Daoy (cell line): Measurements from ENCODE around the gene ADGRV1. TPM values are rescaled to one million over a fixed set of nuclear protein-coding genes. Genes with fewer than 3 reads are reported as not detected.
A peak's percentile ranks its signal among the peaks of the same experiment; 100 is the strongest.
"Not testable (repeated sequence)": the region's sequence is repeated elsewhere in the genome, so short reads cannot be mapped to it uniquely, and the experiment has no call there.

Experiments used
- DNase-seq: peaks from one replicate; pipeline ENCODE4 v3.0.0-alpha.2; 2015; ENCODE audit warnings: low read depth
- total RNA-seq: library from RNA; depleted of rRNA; stranded (reverse); fragments of >200 nt; shearing (Covaris generic); gene quantifications from 2 replicates; pipeline ENCODE4 v1.2.3, GENCODE V29; 2014

The ADGRV1 gene
- total RNA-seq, 1 experiment from 2014 or later: 10.6 TPM

DNA sequence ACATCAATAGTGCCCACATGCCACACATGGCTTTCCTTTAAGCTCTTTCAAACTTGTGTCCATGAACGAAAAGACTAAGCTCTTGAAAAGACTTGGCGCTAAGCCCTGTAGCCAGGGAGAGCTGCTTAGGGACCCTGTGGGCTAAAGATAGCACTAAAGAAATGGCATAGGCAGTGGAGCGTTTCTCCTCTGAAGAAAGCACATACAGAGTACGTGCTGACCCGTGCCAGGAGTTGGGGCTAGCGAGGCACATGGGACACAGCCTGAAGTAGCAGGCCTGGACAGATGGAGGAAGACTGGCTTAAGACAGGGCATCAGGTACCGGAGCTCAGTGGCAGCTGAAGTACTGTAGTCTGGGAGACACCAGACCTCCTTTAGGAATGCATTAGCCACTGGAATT, 39.7 kb downstream of the ADGRV1 start:
- DNase-seq: no peak

GRCh38 chr5:90600307-90600706, 41.7 kb downstream of the ADGRV1 start:
- DNase-seq: not testable (repeated sequence)

DNA sequence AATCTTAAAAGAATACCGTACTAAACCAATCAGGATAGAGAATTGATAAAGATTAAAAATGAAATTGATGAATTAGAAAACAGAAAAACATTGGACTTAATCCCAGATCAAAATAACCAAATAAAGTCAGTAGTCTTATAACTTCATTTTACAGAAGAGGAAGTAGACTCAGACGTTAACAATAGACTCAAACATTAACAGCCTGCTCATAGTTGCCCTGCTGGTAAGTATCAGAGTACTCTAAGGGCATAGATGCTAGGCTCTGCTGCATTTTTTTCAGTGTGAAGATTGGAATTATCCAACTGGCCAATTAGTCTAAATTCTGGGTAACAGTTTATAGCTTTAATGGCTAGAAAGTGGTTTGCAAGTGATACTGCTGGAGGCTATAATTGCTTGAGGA, 42.9 kb downstream of the ADGRV1 start:
- no peak for DNase-seq

DNA sequence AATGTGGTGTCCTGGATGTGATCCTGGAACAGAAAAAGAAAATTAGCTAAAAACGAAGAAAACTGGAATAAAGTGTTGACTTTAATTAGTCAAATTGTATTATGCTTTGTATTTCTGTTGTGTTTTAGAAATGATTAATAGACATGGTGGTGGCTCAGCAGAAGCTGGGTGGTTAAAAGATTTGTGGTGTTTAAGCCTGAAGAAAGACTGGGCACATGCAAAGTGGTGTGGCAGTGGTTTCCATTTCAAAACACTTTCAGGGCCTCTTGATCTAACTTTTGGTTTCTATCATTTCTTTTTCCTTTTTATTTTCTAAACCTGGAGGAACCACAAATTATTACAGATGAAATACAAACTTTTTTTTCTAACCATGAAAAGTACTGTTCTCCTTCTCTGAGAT, 44.1 kb downstream of the ADGRV1 start:
- DNase-seq: no peak

DNA sequence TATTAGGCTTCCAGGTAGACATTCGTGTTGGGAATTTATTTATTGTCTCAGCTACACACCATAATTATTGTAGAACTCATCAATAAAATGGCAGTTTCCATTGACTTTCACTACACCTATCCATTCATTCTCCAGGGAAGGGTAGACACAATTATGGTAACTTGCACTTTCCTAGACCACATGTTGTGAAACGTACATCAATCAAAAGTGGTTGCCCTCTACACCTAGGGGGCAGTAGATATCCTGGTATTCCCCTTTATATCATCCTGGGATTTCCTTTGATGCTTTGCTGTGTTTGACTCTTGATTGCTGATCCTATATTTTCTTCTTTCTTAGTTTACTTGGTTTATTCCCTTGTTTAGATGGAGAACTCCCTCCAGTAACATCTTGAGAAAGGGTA, 47.9 kb downstream of the ADGRV1 start:
- peak; percentile 22 for DNase-seq

DNA sequence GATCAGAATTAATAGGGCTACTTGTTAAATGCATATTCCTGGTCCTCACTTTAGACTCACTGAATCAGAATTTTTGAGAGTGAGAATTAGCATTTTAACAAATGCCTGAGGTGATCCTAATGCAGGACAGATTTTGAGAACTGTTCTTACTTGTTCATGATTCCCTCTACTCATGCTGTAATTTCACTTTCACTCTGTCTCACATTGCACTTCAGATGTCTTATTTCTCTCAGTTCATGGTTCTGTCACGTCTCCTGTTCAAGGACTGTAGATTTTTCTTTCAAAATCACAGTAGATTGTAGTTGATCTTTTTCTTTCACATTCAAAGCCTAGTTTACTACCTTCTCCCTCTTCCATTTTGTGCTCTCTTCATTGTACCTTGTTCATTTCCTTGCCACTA, 54.3 kb downstream of the ADGRV1 start:
- DNase-seq: no peak

GRCh38 chr5:90613459-90613858, 54.9 kb downstream of the ADGRV1 start:
- no peak for DNase-seq

- DNase-seq: no peak
Observed at GRCh38 chr5:90613918-90614504, 55.4 kb downstream of the ADGRV1 start.

- DNase-seq: no peak
Observed at GRCh38 chr5:90615355-90615754, 56.8 kb downstream of the ADGRV1 start.

- DNase-seq: no peak
Observed at GRCh38 chr5:90618071-90618470, 59.5 kb downstream of the ADGRV1 start.

DNA sequence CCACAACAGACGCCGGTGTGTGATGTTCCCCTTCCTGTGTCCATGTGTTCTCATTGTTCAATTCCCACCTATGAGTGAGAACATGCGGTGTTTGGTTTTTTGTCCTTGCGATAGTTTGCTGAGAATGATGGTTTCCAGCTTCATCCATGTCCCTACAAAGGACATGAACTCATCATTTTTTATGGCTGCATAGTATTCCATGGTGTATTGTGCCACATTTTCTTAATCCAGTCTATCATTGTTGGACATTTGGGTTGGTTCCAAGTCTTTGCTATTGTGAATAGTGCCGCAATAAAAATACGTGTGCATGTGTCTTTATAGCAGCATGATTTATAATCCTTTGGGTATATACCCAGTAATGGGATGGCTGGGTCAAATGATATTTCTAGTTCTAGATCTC, 61.2 kb downstream of the ADGRV1 start:
- not testable (repeated sequence) for DNase-seq

DNA sequence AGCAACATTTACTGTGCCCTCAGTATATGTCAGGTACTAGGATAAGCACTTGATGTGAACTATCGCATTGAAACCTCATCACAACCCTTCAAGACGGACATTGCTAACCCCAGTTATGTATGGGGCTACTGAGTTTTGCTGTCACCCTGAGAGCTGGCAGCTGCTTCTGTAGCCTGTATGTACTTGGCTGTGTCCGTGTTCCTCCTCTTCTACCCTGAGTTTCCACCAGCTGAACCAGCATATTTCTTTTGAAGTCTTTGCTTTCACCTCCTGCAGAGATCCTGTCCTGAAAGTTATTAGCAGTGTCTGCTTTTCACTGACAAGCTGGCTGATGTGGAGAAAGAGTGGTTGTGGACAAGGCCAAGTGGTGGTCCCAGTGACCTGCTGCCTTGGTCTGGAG, 63.3 kb downstream of the ADGRV1 start:
- no peak for DNase-seq

- no peak for DNase-seq
Observed at GRCh38 chr5:90626493-90626892, 67.9 kb downstream of the ADGRV1 start.

- DNase-seq: no peak
Observed at GRCh38 chr5:90628492-90628891, 69.9 kb downstream of the ADGRV1 start.

- DNase-seq: no peak
Observed at GRCh38 chr5:90632791-90633190, 74.2 kb downstream of the ADGRV1 start.

DNA sequence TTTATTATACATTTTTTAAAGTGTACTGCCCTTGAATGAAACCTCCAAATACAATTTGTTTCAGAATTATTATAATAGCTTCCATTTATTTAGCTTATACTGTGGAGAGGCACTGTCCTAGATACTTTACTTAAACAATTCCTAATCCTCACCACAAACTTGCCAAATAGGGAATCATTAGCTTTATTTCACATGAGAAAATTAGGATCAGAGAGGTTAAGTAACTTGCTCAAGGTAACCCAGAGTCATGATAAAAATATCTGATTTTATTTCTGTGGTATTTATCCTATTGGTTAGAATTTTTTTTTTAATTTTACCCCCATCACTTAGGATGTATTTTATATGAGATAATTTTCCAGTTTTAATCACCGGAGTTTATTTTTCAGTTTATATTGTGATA, 78.4 kb downstream of the ADGRV1 start:
- no peak for DNase-seq

DNA sequence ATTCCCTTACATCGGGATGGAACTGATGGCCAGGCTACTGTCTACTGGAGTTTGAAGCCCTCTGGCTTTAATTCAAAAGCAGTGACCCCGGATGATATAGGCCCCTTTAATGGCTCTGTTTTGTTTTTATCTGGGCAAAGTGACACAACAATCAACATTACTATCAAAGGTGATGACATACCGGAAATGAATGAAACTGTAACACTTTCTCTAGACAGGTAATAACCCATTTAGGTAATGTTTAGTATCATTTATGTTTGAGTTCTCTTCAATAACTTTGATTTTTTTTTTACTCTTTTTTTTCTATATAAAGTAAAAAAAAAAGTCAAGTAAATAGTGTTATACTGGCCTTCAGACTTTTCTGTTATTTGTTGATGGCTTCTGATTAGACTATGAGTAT, 79.1 kb downstream of the ADGRV1 start:
- no peak for DNase-seq

- DNase-seq: no peak
Observed at GRCh38 chr5:90638878-90639277, 80.3 kb downstream of the ADGRV1 start.

GRCh38 chr5:90640484-90641059, 82.0 kb downstream of the ADGRV1 start:
- DNase-seq: no peak

GRCh38 chr5:90641528-90641927, 82.9 kb downstream of the ADGRV1 start:
- no peak for DNase-seq

- DNase-seq: no peak
Observed at GRCh38 chr5:90642706-90643229, 84.2 kb downstream of the ADGRV1 start.

DNA sequence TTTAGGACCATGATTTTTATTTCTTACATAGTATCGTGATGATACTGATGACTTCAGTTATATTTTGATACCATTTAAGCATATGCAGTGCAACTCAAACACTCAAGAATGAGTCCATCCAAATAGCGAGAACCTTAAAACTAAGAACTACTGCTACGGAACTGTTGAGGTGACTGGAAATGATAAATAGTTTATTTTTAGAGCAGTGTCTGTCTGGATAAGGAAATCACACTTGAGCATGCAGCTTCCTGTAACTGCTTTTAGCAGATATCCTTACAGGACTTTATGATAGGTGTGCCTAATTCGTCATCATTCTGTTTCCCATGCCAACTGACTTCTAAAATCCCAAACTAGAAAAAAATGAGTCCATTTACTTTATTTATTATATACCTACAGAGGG, 85.5 kb downstream of the ADGRV1 start:
- no peak for DNase-seq

GRCh38 chr5:90645024-90645610, 86.5 kb downstream of the ADGRV1 start:
- peak; percentile 34 for DNase-seq
